ENCODE results near the gene C17orf113. TPM values are rescaled to one million over a fixed set of nuclear protein-coding genes. Genes with fewer than 3 reads are reported as not detected.

C17orf113 gene
- total RNA-seq, 4 donors from 2014 or later, result under 0.01 to 1.2 (median 0.67) TPM

DNA sequence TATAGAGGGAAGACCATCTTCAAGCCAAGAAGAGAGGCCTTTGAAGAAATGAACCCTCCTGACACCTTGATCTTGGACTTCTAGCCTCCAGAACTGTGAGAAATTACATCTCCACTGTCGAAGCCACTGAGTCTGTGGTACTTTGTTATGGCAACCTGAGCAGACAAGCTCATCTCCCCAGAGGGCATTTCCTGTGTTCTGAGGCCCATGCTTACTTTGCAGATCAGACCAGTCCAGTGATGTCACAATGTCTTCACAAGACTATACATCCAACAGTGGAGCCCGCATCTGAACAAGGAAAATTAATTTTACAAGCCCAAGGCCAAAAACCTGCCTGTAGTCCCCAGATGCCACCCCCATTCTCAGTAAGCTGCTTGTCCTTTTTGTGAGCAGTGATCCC, 14.8 kb upstream of the C17orf113 start:
- Histone ChIP-seq H3K36me3 (no peaks in the 10 kb centered on the region), H3K27ac (replicated peaks in 1 of 4) (no peak overlapping the region), H3K4me3 (no peak overlapping the region), H3K4me1 (peaks cover 0 to 3% (median 0%) of the 10 kb centered on the region in 4 donors), H3K9me3 (no peaks in the 10 kb centered on the region), H3K27me3 (peaks cover 0 to 24% (median 0%) of the 10 kb centered on the region in 4 donors)
- no peak for TF ChIP-seq POLR2AphosphoS5 (IDR thresholded peaks at IDR 0.05)
- no peak for TF ChIP-seq CTCF (IDR thresholded peaks at IDR 0.05)
- 85% methylated on average over 2 of the region's 2 CpGs for WGBS
- intact Hi-C loops (cut with DNase I), result loop anchor here (5.0 kb wide), 2 partner anchors 37 to 52 kb away; no protein-coding TSS in a partner anchor
- DNase-seq (ENCODE audit: extremely low spot score), result no peak

DNA sequence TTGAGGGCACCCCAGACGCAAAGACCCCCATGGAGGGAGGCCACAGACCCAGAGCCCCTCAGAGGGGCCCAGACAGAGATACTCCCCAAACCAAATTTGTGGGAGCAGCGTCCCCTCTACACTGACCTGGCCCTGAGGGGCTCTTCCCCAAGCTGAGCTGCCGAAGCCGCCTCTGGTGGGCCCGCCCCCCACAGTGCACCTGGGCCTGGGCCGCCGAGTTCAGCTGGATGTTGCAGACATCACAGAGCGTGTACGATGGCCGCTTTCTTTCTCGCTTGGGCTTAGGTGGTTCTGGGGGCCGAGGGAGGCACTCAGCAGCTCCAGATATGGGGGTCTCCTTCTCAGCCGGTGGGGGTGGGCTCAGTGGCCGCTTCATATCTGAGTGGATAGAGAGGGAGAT, 12.3 kb upstream of the C17orf113 start:
- peaks cover 0 to 3% (median 0%) of the 10 kb centered on the region in 4 donors for H3K4me1 ChIP-seq
- H3K9me3 ChIP-seq, result no peaks in the 10 kb centered on the region
- no peak overlapping the region for H3K4me3 ChIP-seq
- H3K27ac ChIP-seq (replicated peaks in 1 of 4), result no peak overlapping the region
- 81% methylated on average over 13 of the region's 14 CpGs for WGBS
- intact Hi-C loops (cut with DNase I), result no loop called here
- TF ChIP-seq POLR2AphosphoS5 (IDR thresholded peaks at IDR 0.05) (no peak), EP300 (IDR thresholded peaks at IDR 0.05) (no peak), POLR2A (IDR thresholded peaks at IDR 0.05; ENCODE audit: low read depth) (no peak), CTCF (IDR thresholded peaks at IDR 0.05) (no peak)
- peaks cover 0 to 23% (median 2%) of the 10 kb centered on the region in 4 donors for H3K27me3 ChIP-seq
- H3K36me3 ChIP-seq, result no peaks in the 10 kb centered on the region
- DNase-seq (ENCODE audit: extremely low spot score), result no peak

DNA sequence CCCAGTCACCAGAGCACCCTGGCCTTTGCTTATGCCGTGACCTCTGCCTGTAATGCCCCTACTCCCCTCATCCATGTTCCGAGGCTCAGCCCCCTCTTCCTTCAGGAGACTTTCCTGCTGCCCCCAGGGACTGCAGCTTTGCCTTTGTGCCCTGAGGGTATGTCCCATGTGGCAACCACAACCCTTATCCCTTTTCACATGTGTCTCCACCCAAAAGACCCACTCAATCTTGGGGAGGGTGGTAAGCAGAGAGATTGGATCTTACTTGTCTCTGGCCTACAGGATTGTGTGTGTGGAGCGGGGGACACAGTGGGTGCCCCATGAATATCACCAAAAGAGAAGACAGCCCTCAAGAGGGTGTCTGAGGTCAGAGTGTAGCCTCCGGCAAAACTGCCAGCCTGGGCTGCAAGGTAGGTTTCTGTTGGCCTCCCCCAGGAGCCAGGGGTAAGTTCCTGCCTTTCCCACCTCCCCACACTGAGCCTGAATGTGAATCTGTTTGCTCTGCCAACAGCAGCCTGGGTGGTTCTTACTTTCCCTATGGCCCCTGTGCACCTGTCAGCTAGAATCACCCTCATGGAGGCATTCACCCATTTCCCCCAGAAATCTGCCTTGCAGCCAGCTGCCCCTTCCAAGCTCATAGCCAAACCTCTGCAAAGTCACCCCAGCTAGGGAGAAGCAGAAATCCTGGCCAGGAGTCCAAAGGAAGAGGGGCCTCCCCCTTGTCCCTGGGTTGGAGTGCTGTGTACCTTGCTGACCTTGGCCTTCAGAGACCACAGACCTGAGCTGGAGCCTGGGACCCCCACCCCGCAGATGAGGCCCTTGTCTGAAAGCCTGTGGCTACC, 11.5 kb upstream of the C17orf113 start:
- Histone ChIP-seq H3K4me1 (peaks cover 0 to 3% (median 0%) of the 10 kb centered on the region in 4 donors), H3K27me3 (peaks cover 0 to 21% (median 2%) of the 10 kb centered on the region in 4 donors), H3K27ac (replicated peaks in 1 of 4) (no peak overlapping the region), H3K9me3 (no peaks in the 10 kb centered on the region), H3K36me3 (no peaks in the 10 kb centered on the region), H3K4me3 (no peak overlapping the region)
- DNase-seq (ENCODE audit: extremely low spot score), result no peak
- 71% methylated on average over 4 of the region's 5 CpGs for WGBS
- intact Hi-C loops (cut with DNase I), result no loop called here
- TF ChIP-seq POLR2AphosphoS5 (IDR thresholded peaks at IDR 0.05) (no peak), EP300 (IDR thresholded peaks at IDR 0.05) (no peak), CTCF (IDR thresholded peaks at IDR 0.05) (no peak), POLR2A (IDR thresholded peaks at IDR 0.05; ENCODE audit: low read depth) (no peak)

GRCh38 chr17:42060231-42060630, 9.8 kb upstream of the C17orf113 start:
- 88% methylated on average over 4 of the region's 4 CpGs for WGBS
- TF ChIP-seq CTCF (IDR thresholded peaks at IDR 0.05), result no peak
- no peak for TF ChIP-seq POLR2AphosphoS5 (IDR thresholded peaks at IDR 0.05)
- no peak for TF ChIP-seq EP300 (IDR thresholded peaks at IDR 0.05)
- no peak for TF ChIP-seq POLR2A (IDR thresholded peaks at IDR 0.05; ENCODE audit: low read depth)
- intact Hi-C loops (cut with DNase I), result no loop called here

More at GRCh38 chr17:42060231-42060630, 9.8 kb upstream of the C17orf113 start:
- H3K36me3 ChIP-seq, result no peaks in the 10 kb centered on the region
- peaks cover 0 to 3% (median 0%) of the 10 kb centered on the region in 4 donors for H3K4me1 ChIP-seq
- DNase-seq (ENCODE audit: extremely low spot score), result no peak
- no peak overlapping the region for H3K27ac ChIP-seq (replicated peaks in 1 of 4)
- H3K9me3 ChIP-seq, result no peaks in the 10 kb centered on the region
- no peak overlapping the region for H3K4me3 ChIP-seq
- H3K27me3 ChIP-seq, result peaks cover 0 to 34% (median 2%) of the 10 kb centered on the region in 4 donors

All from esophagus muscularis mucosa (tissue), 4 donors.